GM21737 (cell line): ENCODE data around the gene KRTAP10-4.
"Not testable (repeated sequence)": the region's sequence is repeated elsewhere in the genome, so short reads cannot be mapped to it uniquely, and the experiment has no call there.

Experiments used
- ATAC-seq: cut with Tn5 transposase; IDR thresholded peaks from one replicate; pipeline ENCODE4 v1.9.1; 2021; ENCODE audit warnings: mild to moderate bottlenecking, moderate library complexity; ENCODE audit not compliant: unreplicated experiment

The KRTAP10-4 gene

DNA sequence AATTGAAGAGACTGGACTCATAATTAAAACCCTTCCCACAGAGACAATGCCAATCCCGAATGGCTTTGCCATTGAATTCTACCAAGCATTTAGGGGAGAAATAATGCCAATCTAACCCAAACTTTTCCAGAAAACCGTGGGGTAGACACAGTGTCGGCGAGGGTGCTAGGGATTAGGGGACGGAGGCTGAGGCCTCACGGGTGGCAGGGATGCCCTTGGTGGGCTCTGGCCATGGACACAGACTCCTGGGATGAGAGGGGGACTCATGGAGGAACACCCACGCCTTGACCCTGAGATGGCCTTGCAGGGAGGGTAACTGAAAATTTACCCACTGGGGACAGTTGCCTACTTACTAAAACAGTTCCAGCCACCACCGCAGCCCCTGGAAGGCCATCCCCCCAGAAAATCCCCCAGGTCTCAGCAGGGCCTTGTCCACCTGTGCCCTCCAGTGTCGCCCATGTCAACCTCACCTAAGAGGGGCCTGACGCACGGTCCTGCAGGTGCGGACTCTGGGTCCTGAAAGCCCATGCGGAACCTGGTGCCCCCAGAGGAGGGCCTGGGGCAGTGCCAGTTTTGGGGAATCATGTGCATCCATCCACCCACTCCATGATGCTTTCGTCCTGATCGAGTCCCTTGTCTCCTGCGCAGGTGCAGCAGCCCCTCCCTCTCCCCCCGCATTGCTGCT, 5.0 kb downstream of the KRTAP10-4 start:
- ATAC-seq = no peak

DNA sequence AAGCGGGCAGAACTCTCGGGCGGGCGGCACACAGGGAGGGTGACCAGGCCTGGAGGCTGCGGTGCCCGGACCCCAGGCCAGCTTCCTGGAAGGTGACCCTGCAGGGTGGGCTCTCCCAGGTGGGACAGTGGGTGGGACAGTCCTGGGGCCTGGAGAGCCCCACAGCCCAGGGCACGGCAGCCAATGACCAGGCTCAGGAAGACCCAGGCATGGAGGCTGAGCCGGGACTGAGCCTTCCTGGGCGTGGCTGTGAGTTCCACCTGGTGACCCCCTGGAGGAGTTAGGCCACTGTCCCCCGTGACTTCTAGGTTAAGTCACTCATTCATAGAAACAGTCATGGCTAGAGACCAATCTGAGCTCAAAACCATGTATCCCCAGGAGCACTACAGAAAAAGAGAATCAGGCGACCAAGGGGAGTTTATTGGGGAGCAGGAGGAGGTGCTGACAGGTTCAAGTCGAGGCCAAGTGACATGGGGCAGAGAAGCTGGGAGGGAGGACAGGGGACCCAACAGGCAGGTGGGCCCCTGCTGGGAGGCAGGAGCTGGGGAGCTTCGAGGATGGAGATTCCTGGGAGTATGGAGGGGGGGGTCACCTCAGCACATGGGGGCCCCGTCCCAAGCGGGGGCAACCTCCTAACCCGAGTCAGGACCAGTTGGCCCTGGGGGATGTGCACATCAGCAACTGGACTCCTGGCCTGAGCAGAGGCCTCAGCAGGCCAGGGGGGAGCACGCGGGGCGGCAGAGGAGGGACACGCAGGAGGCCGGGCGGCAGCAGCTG, 5.7 kb downstream of the KRTAP10-4 start:
- no peak for ATAC-seq

DNA sequence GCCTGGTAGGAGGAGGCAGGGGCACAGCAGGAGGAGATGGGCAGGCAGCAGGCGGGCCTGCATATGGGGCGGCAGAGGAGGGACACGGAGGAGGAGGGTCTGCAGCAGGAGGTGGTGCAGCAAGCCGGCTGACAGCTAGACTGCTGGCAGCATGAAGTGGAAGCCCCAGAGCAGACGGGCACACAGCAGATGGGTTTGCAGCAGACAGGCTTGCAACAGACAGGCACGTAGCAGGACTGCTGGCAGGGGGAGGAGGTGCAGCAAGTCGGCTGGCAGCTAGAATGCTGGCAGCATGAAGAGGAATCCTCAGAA, 6.3 kb downstream of the KRTAP10-4 start:
- ATAC-seq = no peak

DNA sequence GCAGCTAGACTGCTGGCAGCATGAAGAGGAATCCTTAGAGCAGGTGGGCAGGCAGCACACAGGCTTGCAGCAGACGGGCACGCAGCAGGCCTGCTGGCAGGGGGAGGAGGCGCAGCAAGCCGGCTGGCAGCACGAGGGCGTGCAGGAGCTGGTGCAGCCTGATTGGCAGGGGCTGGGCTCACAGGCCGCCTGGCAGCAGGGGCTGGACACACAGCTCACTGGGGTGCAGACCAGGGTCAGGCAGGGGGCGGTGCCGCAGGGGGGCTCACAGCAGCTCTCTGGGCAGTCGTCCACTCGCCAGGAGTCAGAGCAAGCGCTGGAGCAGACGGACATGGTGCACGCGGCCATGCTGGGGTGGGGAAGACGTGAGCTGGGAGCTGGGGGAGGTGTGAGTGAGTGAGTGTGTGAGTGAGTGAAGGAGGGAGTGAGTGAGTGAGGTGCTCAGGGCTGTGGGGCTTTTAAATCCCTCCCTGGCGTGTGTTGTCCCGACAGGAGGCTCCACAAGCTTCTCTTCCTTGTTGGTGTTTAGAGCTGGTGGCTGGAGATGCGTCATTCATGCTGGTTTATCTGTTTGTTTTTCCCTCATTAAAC, 6.8 kb downstream of the KRTAP10-4 start, which contains the start of gene KRTAP10-5:
Gene KRTAP10-5, minus strand, starts transcription at position 374 of the 591 bp plus-strand sequence. Its CDS starts 26 bp downstream, at position 348.
- ATAC-seq = not testable (repeated sequence)

DNA sequence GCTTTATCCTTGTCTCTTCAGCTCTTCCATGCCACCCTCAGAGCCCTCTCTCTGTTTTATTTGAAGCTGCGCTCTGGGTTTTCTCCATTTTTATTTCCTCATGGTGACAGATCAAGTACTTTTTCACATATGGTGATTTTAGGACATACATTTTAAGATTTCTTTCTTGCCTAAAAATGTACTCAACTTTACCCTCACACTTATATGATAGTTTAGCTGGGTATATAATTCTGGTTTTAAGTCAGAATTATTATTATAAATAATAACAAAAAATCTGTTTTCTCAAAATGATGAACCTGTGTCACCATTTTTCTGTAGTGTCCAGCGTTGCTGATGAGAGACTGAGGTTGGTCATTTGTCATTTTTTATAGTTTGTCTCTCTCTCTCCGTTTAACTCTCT, 7.6 kb downstream of the KRTAP10-4 start:
- no peak for ATAC-seq

DNA sequence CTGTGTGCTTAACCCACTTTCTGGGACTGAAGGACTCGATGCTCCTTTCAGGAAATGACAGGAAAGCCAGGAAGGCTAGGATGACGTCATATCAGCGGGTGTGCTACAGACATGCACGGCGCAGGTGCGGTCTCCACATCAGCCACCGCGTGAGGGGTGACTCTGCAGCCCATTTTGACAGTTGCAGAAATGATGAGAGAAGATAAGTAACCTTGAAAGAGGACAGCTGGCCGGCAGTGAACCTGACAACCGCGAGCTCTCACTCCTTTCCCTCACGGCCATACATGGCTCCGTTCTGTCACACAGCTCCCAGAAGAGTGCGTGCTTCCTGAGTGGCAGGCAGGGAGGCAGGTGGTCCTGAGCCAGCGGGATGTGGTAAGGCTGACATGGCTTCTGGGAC, 8.5 kb downstream of the KRTAP10-4 start:
- no peak for ATAC-seq

DNA sequence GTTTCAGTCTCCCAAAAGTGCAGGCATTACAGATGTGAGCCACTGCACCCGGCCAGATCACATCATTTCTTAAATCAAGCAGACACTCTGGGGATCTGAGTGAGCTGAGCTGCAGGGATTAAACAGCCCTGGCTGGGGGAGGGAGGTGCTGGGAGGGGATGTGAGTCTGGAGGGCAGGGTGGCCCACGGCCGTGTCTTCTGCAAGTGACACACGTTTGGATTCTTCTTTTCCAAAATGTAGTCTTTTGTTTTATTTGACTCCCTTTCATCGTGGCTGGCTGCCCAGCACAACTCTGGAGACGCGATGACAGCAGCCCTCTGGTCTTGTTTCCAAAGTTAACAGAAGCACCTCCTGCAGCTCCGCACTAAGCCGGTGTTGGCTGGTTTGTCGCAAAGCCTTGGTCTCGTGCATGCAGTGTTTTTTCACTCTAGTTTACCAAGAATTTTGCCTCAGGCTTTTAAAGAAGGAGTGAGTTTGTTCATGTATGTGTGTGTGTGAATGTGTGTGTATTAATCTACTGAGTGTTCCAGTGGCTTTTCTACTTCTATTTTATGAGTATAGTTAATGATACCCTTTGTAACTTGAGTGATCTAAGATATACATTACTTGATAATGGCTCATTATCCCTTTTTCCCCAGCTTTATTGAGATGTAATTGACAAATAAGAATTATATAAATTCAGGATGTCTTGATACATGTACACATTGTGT, 9.7 kb downstream of the KRTAP10-4 start:
- ATAC-seq = no peak

DNA sequence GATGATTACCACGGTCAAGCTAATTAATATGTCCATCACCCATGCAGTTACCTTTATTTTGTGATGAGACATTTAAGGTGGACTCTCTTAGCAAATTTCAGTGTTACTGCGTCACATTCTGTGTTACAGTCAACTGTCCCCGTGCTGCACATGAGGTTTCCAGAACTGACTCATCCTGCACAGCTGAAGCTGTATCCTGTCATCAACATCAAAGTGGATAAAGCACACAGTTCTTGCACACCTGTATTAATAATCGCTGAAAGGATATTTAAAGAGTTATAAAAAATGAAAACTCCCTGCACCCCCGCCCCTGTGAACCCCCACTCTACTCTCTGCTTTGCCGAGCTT, 10.2 kb downstream of the KRTAP10-4 start:
- ATAC-seq = no peak

DNA sequence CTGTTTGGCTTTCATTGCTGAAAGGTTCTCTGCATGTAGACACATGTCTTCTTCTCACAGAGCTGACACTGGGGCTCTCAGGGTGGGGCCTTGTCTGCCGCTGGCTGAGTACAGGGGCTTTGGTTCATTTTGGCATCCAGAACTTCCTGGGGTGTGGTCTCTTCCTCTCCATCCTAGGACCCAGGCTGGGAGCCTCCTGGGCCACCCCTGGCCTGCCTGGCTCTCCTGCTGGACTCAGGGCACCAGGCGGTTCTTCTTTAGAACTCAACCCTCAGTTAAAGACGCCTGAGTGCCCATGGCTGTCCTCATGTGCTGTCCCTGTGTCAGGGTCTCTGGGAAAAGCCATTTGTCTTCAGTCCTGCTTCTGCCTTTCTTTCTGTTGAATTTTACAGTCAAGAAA, 12.4 kb downstream of the KRTAP10-4 start:
- ATAC-seq = no peak

DNA sequence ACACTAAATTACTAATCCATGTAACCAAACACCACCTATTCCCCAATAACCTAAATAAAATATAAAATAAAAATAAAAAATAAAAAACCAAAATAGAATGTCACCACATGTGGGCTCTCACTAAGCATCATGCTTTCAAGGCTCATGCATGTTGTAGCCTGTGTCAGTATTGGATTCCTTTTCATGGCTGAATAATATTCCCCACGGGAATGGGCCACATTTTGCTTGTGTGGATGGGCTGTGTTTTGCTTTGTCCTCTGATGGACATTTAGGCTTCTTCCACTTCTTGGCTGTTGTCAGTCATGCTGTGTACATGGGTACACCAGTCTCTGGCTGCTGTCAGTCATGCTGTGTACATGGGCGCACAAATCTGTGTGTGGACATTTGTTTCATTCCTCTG, 15.6 kb downstream of the KRTAP10-4 start:
- ATAC-seq = no peak

DNA sequence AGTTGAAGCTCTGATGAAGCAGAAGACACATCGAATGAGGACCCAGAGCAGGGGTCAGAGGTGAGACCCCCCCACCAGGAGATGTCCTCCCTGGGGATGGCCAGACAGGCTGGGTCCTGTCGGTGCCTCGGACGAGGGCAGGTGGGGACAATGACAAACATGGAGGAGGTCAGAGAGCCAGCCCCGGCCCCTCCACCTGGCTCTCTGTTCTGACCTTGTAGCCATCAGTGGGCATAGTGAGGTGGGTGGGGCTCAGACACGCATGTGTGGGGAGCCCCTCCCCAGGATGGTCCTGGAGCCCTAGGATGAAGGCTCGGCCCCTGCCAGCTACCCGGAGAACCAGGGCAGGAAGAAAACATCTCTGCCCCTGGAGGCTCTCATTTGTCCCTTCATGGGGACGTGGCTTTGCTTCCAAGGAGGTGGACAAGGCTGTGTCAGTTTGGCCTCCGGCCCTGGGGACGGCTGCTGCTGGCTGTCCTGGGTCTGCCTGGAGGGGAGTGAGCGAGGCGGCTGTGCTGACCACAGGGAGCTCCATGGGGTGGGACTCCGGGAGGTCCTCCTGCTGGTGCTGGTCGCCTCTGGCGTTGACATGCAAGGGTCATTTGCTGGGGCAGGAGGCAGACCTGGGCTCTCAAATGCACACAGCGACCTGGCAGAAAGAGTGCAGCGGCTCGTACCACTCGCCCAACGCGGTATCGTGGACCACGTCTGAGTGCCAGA, 16.2 kb downstream of the KRTAP10-4 start:
- ATAC-seq = no peak

DNA sequence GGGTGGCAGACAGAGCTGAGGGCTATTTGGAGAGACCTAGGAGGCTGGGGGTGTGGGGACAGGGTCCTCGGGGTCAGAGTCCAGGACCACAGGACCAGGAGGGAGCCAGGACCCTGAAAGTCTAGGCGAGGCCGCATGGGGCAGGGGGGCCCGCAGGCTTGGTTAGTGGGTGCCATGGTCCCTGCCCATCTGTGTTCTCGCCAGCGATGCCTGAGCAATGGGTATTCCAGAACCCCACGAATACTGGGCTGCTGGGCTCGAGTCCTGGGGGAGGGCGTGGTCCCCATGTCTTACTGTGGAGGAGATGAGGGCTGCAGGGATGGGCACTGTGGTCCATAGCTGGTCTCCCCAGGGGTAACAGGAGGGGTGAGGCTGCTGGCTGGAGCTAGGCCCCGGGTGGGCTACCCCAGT, 16.8 kb downstream of the KRTAP10-4 start:
- ATAC-seq = no peak

DNA sequence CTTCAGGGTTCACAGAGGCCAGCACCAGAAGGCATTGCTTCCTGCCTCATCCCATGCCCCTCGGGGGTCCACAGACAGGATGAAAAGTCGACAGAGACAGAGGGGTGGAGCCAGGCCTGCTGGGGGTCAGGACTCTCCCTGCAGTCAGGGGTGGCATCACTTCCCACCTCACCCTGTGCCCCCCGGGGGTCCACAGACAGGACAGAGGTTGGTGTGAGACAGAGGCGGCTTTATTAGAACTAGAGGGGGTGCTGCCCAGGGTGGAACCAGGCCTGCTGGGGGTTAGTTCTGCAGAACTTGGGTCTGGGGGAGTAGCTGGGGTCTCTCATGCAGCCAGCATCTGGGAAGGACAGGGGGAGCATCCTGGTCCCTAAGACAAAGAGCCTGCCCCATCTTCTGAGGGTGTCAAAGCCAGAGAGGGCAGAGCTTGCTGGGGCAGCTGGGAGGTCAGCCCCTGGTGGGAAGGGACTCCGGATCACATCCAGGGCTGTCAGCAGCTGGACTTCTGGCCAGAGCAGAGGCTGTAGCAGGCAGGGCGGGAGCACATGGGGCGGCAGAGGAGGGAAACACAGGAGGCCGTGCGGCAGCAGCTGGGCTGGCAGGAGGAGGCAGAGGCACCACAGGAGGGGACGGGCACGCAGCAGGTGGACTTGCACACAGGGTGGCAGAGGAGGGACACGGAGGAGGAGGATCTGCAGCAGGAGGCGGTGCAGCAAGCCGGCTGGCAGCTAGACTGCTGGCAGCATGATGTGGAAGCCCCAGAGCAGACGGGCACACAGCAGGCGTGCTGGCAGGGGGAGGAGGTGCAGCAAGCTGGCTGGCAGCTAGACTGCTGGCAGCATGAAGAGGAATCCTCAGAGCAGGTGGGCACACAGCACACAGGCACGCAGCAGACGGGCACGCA, 17.6 kb downstream of the KRTAP10-4 start:
- ATAC-seq = not testable (repeated sequence)

DNA sequence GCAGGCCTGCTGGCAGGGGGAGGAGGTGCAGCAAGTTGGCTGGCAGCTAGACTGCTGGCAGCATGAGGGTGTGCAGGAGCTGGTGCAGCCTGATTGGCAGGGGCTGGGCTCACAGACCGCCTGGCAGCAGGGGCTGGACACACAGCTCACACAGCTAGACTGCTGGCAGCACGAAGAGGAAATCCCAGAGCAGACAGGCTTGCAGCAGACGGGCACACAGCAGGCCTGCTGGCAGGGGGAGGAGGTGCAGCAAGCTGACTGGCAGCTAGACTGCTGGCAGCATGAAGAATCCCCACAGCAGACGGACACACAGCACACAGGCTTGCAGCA, 18.2 kb downstream of the KRTAP10-4 start:
- not testable (repeated sequence) for ATAC-seq

DNA sequence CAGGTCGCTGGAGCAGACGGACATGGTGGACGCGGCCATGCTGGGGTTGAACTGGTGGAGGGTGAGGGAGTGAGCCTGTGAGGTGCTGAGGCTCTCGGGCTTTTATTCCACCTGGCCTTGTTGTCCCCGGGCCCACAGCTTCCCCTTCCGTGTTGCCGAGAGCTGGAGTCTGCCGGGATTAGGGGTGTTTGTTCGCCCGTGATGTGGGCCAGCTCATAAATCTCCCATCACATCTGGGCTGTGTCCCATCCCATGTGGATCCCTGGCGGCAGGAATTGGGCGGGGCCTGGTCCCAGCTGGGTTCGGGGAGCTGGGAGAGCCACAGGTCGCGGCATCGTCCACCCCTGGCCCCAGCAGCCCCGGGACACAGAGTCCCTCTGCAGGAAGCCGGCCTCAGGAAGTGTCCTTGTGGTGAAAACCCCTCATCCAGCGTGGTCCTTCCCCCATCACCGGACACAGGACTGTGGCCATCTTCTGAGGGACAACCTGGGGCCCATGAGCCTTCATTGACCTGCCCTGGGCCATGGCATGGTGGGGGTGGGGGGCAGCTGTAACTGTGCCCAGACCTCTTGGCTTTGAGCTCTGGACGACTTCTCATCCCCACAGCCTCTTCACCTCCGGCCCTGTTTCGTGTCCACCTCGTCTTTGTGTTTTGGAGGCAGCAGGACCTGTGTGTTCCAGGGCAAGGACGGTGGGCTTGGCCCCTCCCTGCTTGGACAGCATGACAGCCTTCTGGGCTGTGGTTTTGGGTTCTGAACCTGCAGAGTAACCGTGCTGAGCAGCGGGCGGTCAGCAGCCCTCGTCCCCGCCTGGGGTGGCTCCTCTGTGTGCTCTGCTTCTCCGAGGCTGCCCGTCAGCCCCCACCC, 19.1 kb downstream of the KRTAP10-4 start, which contains the start of gene KRTAP10-6:
Gene KRTAP10-6, minus strand, starts transcription at position 60 of the 866 bp plus-strand sequence. Its CDS starts 21 bp downstream, at position 39.
- no peak for ATAC-seq

DNA sequence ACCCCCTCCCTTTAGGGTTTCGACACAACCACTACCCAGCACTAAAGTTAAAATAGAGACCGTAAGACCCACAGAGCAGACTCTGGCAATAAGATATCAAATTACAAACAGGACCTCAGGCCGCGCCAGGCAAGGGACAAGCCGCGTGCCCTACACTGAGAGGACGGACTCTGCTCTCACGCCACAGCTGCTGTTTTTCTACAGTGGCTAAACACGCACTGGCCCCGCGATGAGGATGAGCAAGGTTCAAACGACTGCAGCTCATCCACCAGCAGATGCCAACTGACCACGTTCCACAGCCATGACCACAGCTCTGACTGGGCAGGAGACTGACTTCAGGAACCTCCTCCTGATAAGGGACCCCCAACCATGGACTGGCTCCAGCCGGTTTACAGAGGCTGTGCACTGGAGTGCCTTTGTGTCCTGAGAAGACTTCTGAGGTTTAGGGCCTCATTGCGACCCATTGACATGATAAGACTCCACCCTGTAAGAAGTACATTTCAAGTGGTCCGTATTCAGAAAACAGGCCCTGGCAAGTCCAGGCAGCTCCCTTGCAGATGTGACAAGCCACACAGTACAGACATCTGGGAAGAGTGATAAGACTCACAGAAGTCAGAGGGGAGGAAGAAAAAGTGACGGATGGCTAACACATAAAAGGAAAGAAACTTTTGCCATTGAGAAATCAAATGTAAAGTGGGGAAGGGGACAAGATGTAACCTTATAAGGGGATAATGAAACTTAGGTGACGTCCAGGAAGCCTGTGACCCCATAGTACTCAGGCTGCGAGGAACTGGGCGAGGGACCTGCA, 20.3 kb downstream of the KRTAP10-4 start:
- no peak for ATAC-seq

DNA sequence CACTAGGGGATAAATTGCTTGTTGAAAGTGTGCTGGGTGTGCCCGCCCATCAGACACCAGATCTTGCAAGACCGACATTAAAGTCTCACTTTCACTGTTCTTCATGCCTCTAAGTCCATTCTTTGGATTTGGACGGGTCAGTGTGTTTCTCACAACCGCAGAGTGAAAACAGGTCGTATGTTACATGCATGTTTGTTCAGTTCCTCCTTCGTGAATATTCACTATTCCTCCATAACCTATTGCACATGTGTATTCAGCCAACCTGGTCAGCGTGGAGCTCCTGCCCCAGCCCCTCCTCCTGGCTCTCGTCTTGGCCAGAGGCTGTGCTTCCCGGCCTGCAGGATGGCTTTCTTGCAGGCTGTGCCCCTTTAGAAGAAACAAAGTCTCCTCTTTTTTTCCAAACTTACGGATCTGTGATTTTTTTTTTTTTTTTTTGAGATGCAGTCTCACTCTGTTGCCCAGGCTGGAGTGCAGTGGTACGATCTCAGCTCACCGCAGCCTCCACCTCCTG, 20.9 kb downstream of the KRTAP10-4 start:
- no peak for ATAC-seq

DNA sequence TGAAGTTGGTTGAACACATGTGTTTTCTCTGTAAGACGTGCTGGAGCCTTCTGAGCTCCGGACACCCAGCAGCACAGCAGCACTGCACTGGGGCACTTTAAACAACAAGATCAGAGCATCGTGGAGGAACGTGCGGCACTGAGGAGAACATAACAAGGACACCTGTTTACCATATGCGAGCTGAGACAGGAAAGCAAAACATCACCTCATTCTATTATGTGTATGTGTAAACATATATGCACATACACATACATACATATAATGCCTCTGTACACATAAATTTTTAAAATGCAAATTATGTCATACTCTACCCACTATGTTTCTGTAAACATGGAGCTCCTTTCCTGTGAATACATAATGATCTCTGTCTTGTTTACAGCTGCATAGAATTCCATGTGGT, 22.0 kb downstream of the KRTAP10-4 start:
- no peak for ATAC-seq
